H1 (cell line): ENCODE data around the gene DERL2. TPM values are rescaled to one million over a fixed set of nuclear protein-coding genes. Genes with fewer than 3 reads are reported as not detected.

Experiments used
- CTCF ChIA-PET: fragments of 300-600 bp; sonication (Branson Sonifier 250); formaldehyde crosslinking; loops from one replicate; lab custom pipeline; 2021; ENCODE audit not compliant: partially characterized antibody; lab: Charles Lee
- POLR2A ChIA-PET: fragments of 300-600 bp; sonication (Branson Sonifier 250); formaldehyde crosslinking; loops from one replicate; lab custom pipeline; 2021; ENCODE audit warnings: inconsistent platforms; ENCODE audit not compliant: partially characterized antibody; lab: Charles Lee
- DNase-seq, 2 experiments: peaks; one replicate each; pipeline versions ENCODE4 v3.0.0 to v3.0.0-alpha.2; 2010 to 2022; ENCODE audit warnings: low spot score in 2 of 2, low read depth in 1 of 2, mixed read lengths in 1 of 2
- FAIRE-seq: peaks from 2 replicates; lab custom pipeline; 2011; peaks lifted over from hg19 to GRCh38; lab: Jason Lieb, UNC
- H2AFZ ChIP-seq: 2 replicates; pipeline ENCODE4 v1.8.1; 2012; ENCODE audit warnings: low read length, inconsistent platforms
- H2AK5ac ChIP-seq: 2 replicates; pipeline ENCODE4 v1.6.1; 2013; ENCODE audit warnings: low read depth, low read length
- H2BK120ac ChIP-seq: replicated peaks from 2 replicates; pipeline ENCODE3; 2013; ENCODE audit warnings: low read depth, low read length, inconsistent platforms
- H2BK12ac ChIP-seq: 2 replicates; pipeline ENCODE4 v1.6.1; 2013; ENCODE audit warnings: low read depth, low read length
- H2BK15ac ChIP-seq: 2 replicates; pipeline ENCODE4 v1.6.1; 2013; ENCODE audit warnings: low read length
- H2BK20ac ChIP-seq: 2 replicates; pipeline ENCODE4 v1.6.1; 2013; ENCODE audit warnings: low read length
- H2BK5ac ChIP-seq: 2 replicates; pipeline ENCODE4 v1.6.1; 2013; ENCODE audit warnings: low read depth, low read length
- H3K14ac ChIP-seq: 2 replicates; pipeline ENCODE4 v1.6.1; 2013; ENCODE audit warnings: inconsistent platforms; ENCODE audit not compliant: insufficient read length
- H3K18ac ChIP-seq: 2 replicates; pipeline ENCODE4 v1.6.1; 2013; ENCODE audit warnings: low read length; ENCODE audit errors: extremely low read depth
- H3K23ac ChIP-seq: 2 replicates; pipeline ENCODE4 v1.6.1; 2013; ENCODE audit warnings: inconsistent platforms; ENCODE audit not compliant: insufficient read length
- H3K23me2 ChIP-seq: 2 replicates; pipeline ENCODE4 v1.6.1; 2013; ENCODE audit warnings: low read depth, low read length
- H3K27ac ChIP-seq: 2 replicates; pipeline ENCODE4 v1.6.1; 2011; ENCODE audit warnings: low read depth, low read length, inconsistent platforms
- H3K27me3 ChIP-seq, 4 experiments: replicated peaks in 1 of 4; 1 replicate in 1 of 4; 2 replicates in 3 of 4; pipeline versions ENCODE4 v1.6.1 to v1.8.1; 2011 to 2013; ENCODE audit warnings: low read length in 3 of 4, mild to moderate bottlenecking in 3 of 4, inconsistent platforms in 2 of 4, mixed read lengths in 2 of 4, moderate library complexity in 1 of 4; ENCODE audit not compliant: control insufficient read depth in 3 of 4, insufficient read depth in 3 of 4; ENCODE audit errors: extremely low read depth in 1 of 4
- H3K36me3 ChIP-seq, 4 experiments: 2 replicates each; pipeline versions ENCODE4 v1.6.1 to v1.8.1; 2011 to 2013; ENCODE audit warnings: mild to moderate bottlenecking in 4 of 4, low read length in 3 of 4, moderate library complexity in 2 of 4, control low read depth in 1 of 4, inconsistent platforms in 1 of 4; ENCODE audit not compliant: insufficient read depth in 4 of 4, control insufficient read depth in 2 of 4
- H3K4ac ChIP-seq: replicated peaks from 2 replicates; pipeline ENCODE3; 2013; ENCODE audit warnings: low read length, low read depth, mixed read lengths, inconsistent platforms; ENCODE audit not compliant: insufficient read length
- H3K4me1 ChIP-seq, 4 experiments: replicated peaks in 1 of 4; 1 replicate in 1 of 4; 2 replicates in 3 of 4; pipeline versions ENCODE4 v1.6.1 to v1.8.1; 2011 to 2013; ENCODE audit warnings: low read length in 3 of 4, inconsistent platforms in 2 of 4, mixed read lengths in 1 of 4; ENCODE audit not compliant: insufficient read depth in 4 of 4, control insufficient read depth in 3 of 4
- H3K4me2 ChIP-seq, 2 experiments: 2 replicates each; pipeline versions ENCODE4 v1.6.1 to v1.8.1; 2011 to 2013; ENCODE audit warnings: low read depth in 2 of 2, low read length in 2 of 2, control low read depth in 1 of 2, inconsistent platforms in 1 of 2, mild to moderate bottlenecking in 1 of 2; ENCODE audit not compliant: insufficient read depth in 1 of 2
- H3K4me3 ChIP-seq, 4 experiments: fragments of 200-600, 300-600 bp in 1 of 4; sonication (generic), shearing (Covaris generic), sonication (Bioruptor Twin) in 1 of 4; 2 replicates each; pipeline versions ENCODE4 v1.5.1 to v1.8.1; 2011 to 2016; ENCODE audit warnings: low read length in 4 of 4, low read depth in 3 of 4, control low read depth in 2 of 4, inconsistent platforms in 2 of 4, mild to moderate bottlenecking in 2 of 4, mixed read lengths in 1 of 4, moderate library complexity in 1 of 4; ENCODE audit not compliant: insufficient read depth in 2 of 4; ENCODE audit errors: extremely low read depth in 1 of 4
- H3K56ac ChIP-seq: replicated peaks from 2 replicates; pipeline ENCODE3; 2013; ENCODE audit warnings: low read depth, mild to moderate bottlenecking, mixed read lengths, low read length, inconsistent platforms; ENCODE audit not compliant: insufficient read length
- H3K79me1 ChIP-seq: 2 replicates; pipeline ENCODE4 v1.6.1; 2013; ENCODE audit warnings: low read depth, low read length, control low read depth
- H3K79me2 ChIP-seq, 2 experiments: 2 replicates each; pipeline versions ENCODE4 v1.6.1 to v1.8.1; 2012 to 2013; ENCODE audit warnings: low read length in 2 of 2, mild to moderate bottlenecking in 2 of 2, inconsistent platforms in 1 of 2; ENCODE audit not compliant: insufficient read depth in 2 of 2, control insufficient read depth in 1 of 2
- H3K9ac ChIP-seq, 4 experiments: replicated peaks in 1 of 4; 1 replicate in 1 of 4; 2 replicates in 3 of 4; pipeline versions ENCODE4 v1.6.1 to v1.8.1; 2011 to 2013; ENCODE audit warnings: low read depth in 3 of 4, low read length in 3 of 4, control low read depth in 2 of 4, mild to moderate bottlenecking in 2 of 4, moderate library complexity in 2 of 4, inconsistent platforms in 1 of 4; ENCODE audit errors: extremely low read depth in 1 of 4
- H3K9me3 ChIP-seq, 2 experiments: 2 replicates each; pipeline versions ENCODE4 v1.6.1 to v1.8.1; 2012 to 2013; ENCODE audit warnings: mild to moderate bottlenecking in 2 of 2, moderate library complexity in 2 of 2, control low read depth in 1 of 2, inconsistent platforms in 1 of 2, low read depth in 1 of 2, low read length in 1 of 2, mixed read lengths in 1 of 2; ENCODE audit not compliant: insufficient read depth in 2 of 2
- H4K20me1 ChIP-seq, 2 experiments: replicated peaks in 1 of 2; 2 replicates each; pipeline versions ENCODE3 to v1.8.1; 2011 to 2013; ENCODE audit warnings: inconsistent platforms in 2 of 2, low read length in 2 of 2, mild to moderate bottlenecking in 1 of 2; ENCODE audit not compliant: insufficient read depth in 2 of 2, control insufficient read depth in 1 of 2
- H4K5ac ChIP-seq: 2 replicates; pipeline ENCODE4 v1.6.1; 2013; ENCODE audit warnings: low read length, low read depth, mixed read lengths, inconsistent platforms; ENCODE audit not compliant: insufficient read length
- H4K8ac ChIP-seq: 2 replicates; pipeline ENCODE4 v1.8.0; 2013; ENCODE audit warnings: mild to moderate bottlenecking, moderate library complexity, low read length, inconsistent platforms; ENCODE audit not compliant: insufficient read depth; ENCODE audit errors: extremely low read depth
- H4K91ac ChIP-seq: replicated peaks from 2 replicates; pipeline ENCODE3; 2013; ENCODE audit warnings: low read length, mixed read lengths, inconsistent platforms; ENCODE audit not compliant: insufficient read length
- BCL11A ChIP-seq, 2 experiments: IDR thresholded peaks; one replicate each; pipeline ENCODE4 v1.6.1; 2011; ENCODE audit warnings: low read depth in 2 of 2, low read length in 2 of 2, mild to moderate bottlenecking in 2 of 2
- CHD1 ChIP-seq: IDR thresholded peaks from 2 replicates; pipeline ENCODE4 v1.6.1; 2012; ENCODE audit warnings: low read depth, low read length, improper control_type of control experiment
- KDM5A ChIP-seq: fragments of 200-600 bp; IDR thresholded peaks from 2 replicates; pipeline ENCODE4 v1.7.1; 2012; ENCODE audit warnings: mild to moderate bottlenecking, low read length, inconsistent platforms, mixed read lengths
- POLR2A ChIP-seq, 2 experiments: IDR thresholded peaks; 1 replicate in 1 of 2; 2 replicates in 1 of 2; pipeline ENCODE4 v1.6.1; 2011; ENCODE audit warnings: low read depth in 2 of 2, low read length in 2 of 2, mild to moderate bottlenecking in 2 of 2; ENCODE audit errors: control extremely low read depth in 1 of 2
- WGBS, 2 experiments: shearing (Covaris generic) in 1 of 2; methylation state at CpG; one replicate each; pipeline versions ENCODE4 v1.1.6 to v1.1.7; 2013 to 2015; ENCODE audit warnings: low lambda C conversion rate in 2 of 2, mixed read lengths in 2 of 2, inconsistent platforms in 1 of 2, low coverage in 1 of 2, missing lambda C conversion rate in 1 of 2; ENCODE audit not compliant: insufficient replicate concordance in 2 of 2, insufficient coverage in 1 of 2, insufficient read length in 1 of 2; ENCODE audit errors: extremely low coverage in 1 of 2, missing lambda C conversion rate in 1 of 2; 5-methylcytosine and 5-hydroxymethylcytosine counted together
- polyA plus RNA-seq, 7 experiments: library from polyadenylated mRNA; depleted of rRNA in 3 of 7; stranded (reverse) in 5 of 7; unstranded in 2 of 7; fragments of >200 nt in 5 of 7; fragments of 200-250 nt in 2 of 7; gene quantifications; 1 replicate in 5 of 7; 2 replicates in 1 of 7; 4 replicates in 1 of 7; pipeline versions ENCODE4 v1.2.1 to v1.2.3, GENCODE V29; 2011 to 2013; ENCODE audit warnings: missing spikeins in 2 of 7, mixed read lengths in 2 of 7
- total RNA-seq: library from RNA; stranded (reverse); fragmentation: NEBNext Ultra II Directional; extraction: Animal tissue kit (Norgen Biotek cat#: 25700); gene quantifications from 2 replicates; pipeline ENCODE4 v1.2.1, GENCODE V29; 2021

DERL2 gene
- total and polyA plus RNA-seq, 2 of the 8 experiments (the other 6 are each of a cell fraction or from before 2014, with no cell fraction given): 55.3 to 58.4 TPM

DNA sequence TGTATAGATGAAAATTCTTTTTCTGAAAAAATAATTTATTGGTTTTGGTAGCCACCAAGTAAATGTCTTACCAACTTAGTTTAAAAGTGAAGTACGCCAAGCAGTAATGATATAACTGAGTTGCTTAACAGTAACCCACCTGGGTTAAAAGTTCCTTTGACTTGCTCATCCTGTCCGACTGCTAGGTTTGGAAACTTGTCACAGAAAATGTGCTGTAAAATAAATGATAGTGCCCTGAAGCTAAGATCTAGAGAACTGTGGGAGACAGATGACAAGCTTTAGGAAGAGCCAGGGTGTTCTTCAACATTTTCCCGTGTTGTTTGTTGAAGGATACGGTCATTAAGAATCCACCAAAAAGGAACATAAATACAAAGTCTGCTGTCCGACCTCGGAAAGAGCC lies 5.0 kb downstream of the DERL2 start:
- DNase-seq (no peak), FAIRE-seq (no peak)
- H3K4me2 ChIP-seq: no peak overlapping the region
- H4K5ac ChIP-seq: no peak overlapping the region
- 0 out of 2 replicates have a peak, but pooled peaks cover 3% of the 10 kb centered on the region for H3K23me2 ChIP-seq
- no peak overlapping the region for H3K4me3 ChIP-seq
- H3K27ac ChIP-seq: no peak overlapping the region
- H2BK20ac ChIP-seq: no peak overlapping the region
- H3K4me1 ChIP-seq: no peaks in the 10 kb centered on the region
- H3K79me2 ChIP-seq: peaks cover 8 to 50% of the 10 kb centered on the region in 2 experiments
- POLR2A ChIA-PET: interaction anchor here (0.6 to 1.5 kb wide), 6 partner anchors 10 to 384 kb away, joined by 3 to 6 read pairs (median 4); partner anchors contain the start of gene DHX33
- no peak overlapping the region for H3K56ac ChIP-seq
- no peak overlapping the region for H4K8ac ChIP-seq
- H2BK5ac ChIP-seq: no peak overlapping the region
- no peak overlapping the region for H2BK12ac ChIP-seq
- no peak overlapping the region for H3K18ac ChIP-seq
- peaks cover 7% of the 10 kb centered on the region; the same call in 1 of the 2 replicates for H3K79me1 ChIP-seq
- H3K23ac ChIP-seq: no peak overlapping the region
- H2BK120ac ChIP-seq: no peak overlapping the region
- no peak overlapping the region for H3K9ac ChIP-seq
- no peaks in the 10 kb centered on the region for H3K9me3 ChIP-seq
- no peak overlapping the region for H2AFZ ChIP-seq
- no peak overlapping the region for H2AK5ac ChIP-seq
- no peak overlapping the region for H4K91ac ChIP-seq
- WGBS, 2 experiments: 96% methylated on average over 6 of the region's 6 CpGs; no CpG with 5 or more reads in 1 of the 2 experiments
- no peak overlapping the region for H3K14ac ChIP-seq
- no peaks in the 10 kb centered on the region for H3K27me3 ChIP-seq
- peaks cover 21 to 74% (median 46%) of the 10 kb centered on the region in 4 experiments for H3K36me3 ChIP-seq
- H4K20me1 ChIP-seq: peaks cover 2 to 4% of the 10 kb centered on the region in 2 experiments
- H2BK15ac ChIP-seq: no peak overlapping the region
- CTCF ChIA-PET: no interaction called here
- no peak overlapping the region for H3K4ac ChIP-seq
- TF ChIP-seq CHD1 (no peak), KDM5A (no peak), POLR2A (IDR thresholded peaks at IDR 0.05; ENCODE audit: control extremely low read depth in 1 of 2, low read depth in 2 of 2, low read length in 2 of 2) (no peak), BCL11A (IDR thresholded peaks at IDR 0.05; ENCODE audit: low read depth in 2 of 2, low read length in 2 of 2) (no peak)
